Activated CD4-positive, alpha-beta T cell treated with anti-CD3 and anti-CD28 coated beads, Interleukin-2, Interleukin-6, amounts not matched to agents 100 ng/mL and 50 ng/mL, durations not matched to agents 16 hours and 8 hours (primary cell): Measurements from ENCODE around the gene RNF220.
A peak's percentile ranks its signal among the peaks of the same experiment; 100 is the strongest.
"Not testable (repeated sequence)": the region's sequence is repeated elsewhere in the genome, so short reads cannot be mapped to it uniquely, and the experiment has no call there.

ENCODE experiments used
- DNase-seq: peaks from one replicate; pipeline ENCODE4 v3.0.0-alpha.2; 2020

Gene RNF220

DNA sequence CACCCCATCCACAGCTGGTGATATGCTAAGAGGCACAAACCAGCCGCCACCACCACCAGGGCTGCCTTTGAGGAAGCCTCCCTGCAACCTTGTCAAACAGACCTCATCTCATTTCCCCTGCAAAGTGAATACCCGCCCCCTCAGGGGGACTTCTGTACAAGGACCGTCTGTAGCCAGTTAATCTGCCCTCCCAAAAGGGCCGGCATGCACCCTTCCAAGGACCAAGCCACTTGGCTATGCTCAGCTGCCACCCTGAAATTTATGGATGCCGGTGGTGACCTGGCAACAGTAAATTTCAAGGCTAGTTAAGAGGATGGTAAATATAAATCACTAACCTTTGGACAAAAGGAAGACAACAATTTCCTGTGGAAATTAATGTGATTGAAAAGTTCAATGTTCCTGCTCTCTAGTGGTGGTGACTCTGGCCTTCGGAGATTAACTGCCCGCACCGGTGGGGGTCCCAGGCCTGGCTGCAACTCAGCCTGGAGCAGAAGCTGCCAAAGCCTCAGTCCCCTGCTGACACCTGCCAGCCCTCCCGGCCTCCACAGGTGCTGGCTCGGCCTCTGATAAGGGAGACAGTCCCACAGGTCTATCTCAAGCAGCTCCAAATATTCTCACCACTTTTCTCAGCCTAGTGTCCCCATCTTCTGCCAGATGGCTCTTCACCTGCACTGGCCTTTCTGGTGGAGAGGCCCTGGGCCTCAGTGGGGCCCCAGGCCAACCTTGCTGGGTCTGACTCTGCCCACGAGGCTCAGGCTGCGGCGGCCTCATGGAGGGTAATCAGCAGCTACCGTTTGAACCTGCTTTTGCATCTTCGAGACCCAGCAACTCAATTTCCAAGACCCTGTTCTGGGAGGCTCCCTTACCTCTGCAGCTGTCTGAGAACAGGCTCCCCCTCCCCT, 257.0 kb downstream of the RNF220 start:
- DNase-seq = no peak

DNA sequence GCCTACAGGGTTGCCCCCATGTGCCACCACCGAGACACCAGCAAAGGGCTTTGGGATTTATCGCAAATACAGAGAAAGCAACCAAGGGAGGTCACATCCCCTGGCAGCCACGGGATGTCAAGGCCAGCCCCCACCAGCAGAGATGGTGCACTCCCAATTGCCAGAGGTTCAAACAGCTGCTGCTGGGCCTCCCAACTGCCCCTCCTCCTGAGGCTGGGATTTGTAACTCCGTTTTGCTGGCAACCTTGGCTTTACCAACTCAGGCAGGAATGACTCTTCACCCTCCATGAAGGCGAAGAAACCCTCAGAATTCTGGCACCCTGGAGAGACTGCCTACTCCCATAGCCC, 257.6 kb downstream of the RNF220 start:
- DNase-seq = no peak

DNA sequence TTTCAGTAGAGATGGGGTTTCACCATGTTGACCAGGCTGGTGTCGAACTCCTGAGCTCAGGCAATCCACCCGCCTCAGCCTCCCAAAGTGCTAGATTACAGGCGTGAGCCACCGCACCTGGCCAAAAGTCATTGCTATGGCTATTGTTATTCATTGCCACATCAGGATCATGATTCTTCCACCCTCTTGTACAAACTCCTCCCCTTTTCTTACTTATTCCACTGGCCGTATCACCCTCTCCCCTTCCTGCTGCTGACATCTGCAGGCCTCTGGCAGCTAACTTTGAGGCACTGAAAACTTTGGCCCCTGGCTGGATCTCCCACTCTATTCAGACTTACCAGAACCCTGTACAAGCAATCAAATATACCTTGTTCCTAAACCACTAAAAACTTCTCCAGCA, 258.4 kb downstream of the RNF220 start:
- no peak for DNase-seq

DNA sequence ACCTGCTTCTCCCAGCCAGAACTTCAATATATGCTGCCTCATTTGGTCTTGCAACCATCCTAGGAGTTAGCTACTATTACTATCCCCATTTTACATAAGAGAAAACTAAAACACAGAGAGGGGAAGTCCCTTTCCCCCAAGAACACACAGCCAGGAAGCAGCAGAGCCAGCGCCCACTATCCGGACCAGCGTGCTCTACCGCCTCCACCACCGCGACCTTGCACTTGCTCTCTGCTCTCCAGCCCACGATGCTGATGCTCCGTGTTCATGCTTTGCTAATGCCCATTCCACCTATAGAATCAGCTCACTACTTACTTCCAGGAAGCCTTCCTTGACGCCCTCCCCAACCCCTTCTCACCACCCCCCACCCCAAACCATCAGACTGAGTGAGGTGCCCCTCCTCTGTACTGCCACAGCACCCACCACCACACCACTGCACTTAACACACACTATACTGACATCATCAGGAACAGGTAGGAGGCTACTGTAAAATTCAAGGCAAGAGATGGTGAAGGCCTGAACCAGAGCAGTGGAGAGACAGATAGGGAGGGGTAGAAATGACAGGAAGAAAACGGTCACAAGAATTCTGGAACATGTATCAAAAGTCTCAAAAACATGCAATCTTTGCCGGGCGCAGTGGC, 259.8 kb downstream of the RNF220 start:
- DNase-seq = peak; percentile 12

DNA sequence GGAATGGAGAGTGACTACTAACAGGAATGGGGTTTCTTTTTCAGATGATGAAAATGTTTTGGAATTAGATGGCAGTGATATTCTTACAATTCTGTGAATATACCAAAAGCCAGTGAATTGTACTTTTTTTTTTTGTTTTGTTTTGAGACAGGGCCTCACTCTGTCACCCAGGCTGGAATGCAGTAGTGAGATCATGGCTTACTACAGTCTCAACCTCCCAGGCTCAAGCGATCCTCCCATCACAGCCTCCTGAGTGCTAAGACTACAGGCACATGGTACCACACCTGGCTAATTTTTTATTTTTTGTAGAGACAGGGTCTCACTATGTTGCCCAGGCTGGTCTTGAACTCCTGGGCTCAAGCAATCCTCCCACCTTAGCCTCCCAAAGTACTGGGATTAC, 261.7 kb downstream of the RNF220 start:
- DNase-seq = not testable (repeated sequence)

DNA sequence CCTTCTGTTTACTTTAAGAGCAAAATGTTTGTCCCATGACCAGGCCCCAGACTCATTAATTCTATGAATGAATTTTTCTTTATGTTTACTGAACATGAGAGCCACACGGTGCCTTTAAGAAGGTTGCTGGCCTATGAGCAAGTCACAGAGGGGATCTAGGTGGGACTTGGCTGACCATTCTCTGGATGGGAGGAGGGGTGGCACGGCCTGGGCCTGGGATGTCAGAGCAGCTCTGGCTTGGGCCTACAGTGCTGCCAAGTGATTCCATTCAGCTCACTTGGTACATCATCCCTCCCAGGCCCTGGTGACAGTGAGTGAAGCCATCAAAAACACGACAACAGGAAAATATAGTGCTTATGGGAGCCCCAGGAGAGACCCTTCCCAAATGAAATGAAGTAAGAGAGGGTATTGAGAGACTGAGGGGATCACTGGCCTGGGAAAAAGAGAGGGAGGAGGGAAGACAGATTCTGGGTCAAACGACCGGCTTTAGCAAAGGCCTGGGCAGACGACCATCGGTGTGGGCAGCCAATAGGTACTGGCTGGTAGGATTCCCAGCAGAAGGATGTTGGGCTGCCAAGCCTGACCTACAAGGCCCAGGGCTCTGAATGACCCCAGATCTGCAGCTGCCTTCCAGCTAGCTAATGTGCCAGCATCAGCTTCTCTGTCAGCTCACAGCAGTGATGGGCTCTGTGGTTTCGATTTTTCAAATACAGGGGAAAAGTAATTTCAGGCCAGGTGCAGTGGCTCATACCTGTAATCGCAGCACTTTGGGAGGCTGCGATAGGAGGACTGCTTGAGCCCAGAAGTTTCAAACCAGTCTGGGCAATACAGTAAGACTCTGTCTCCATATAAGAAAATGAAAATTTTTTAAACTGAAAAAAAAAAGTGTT, 265.9 kb downstream of the RNF220 start:
- DNase-seq = no peak

DNA sequence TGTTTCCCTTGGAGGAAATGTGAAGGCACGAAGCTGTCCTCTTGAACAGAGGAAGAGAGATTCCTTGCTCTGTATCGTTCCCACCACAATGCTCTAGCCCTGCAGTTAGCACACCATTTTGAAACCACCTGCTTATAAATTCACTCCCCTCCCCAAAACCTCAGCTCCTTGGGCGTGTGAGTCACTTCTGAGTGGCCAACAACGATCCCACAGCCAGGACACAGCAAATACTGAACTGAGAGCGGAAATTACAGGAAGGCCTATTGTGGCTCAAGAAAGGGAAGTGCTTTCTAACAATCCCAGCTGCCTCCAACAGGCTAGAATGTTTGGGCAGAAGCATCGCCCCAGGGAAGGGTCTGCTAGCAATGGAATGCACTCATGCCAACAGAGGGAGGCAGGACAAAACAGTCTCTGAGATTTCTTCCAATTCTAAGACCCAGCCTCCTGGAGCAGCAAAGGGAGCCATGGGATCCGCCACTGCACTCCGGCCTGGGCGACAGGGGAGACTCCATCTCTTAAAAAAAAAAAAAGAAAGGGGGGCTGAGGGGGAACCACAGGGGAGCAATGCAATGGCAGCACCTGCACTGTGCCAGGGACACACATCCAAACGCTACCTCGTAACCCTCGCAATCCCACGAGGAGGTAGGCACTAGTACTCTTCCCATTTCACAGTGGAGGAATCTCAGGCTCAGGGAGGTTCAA, 267.4 kb downstream of the RNF220 start:
- DNase-seq = peak; percentile 58

DNA sequence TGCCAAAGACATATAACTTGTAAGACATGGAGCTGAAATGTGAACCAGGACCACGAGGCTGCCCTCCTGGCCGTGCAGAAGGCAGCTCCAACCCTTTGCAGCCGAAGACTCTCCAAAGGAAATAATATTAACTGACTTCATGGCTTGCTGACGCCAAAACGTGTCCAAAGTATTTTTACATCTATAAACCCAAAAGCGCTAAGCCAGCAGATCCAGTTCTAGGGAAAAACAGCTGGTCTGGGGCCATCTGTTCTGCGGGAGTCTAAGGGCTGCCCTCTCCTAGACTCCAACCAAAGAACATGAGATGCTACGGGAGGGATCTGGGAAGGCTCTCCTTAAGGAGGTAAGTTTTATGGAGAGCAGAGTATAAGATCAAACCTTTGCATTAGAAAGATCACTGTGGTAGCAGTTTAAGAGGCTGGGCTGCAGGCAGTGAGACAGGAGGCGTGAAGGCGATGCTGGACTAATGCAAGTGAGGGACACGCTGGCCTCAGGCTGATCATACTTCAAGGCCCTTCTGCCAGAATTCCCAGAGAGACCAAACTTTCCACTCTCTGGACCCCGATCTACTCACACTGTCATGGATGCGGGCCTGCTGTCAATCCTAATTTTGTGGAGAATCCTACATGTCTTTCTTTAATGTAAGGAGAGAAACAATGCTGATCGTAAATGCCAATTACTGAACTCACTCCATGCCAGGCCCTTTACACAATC, 268.1 kb downstream of the RNF220 start:
- no peak for DNase-seq

DNA sequence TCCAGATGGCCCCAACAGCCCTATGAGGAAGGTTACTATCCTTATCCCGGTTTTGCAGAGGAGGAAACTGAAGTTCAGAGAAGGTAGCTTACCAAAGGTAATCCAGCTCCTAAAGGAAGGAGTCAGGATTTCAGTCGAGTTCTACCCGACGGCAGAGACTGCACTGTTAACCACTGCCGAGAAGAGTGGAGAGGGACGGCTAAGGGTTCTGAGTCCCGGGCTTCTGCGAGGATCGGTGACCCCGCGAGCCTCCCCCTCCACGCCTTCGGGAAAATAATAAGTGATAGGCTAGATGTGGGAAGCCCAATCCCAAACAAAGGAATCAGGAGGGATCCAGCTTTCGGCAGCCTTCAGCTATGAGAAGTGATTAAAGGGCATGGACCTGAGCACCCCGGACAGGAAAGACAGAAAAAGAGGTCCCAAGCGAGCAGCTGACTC, 268.6 kb downstream of the RNF220 start:
- DNase-seq = no peak

DNA sequence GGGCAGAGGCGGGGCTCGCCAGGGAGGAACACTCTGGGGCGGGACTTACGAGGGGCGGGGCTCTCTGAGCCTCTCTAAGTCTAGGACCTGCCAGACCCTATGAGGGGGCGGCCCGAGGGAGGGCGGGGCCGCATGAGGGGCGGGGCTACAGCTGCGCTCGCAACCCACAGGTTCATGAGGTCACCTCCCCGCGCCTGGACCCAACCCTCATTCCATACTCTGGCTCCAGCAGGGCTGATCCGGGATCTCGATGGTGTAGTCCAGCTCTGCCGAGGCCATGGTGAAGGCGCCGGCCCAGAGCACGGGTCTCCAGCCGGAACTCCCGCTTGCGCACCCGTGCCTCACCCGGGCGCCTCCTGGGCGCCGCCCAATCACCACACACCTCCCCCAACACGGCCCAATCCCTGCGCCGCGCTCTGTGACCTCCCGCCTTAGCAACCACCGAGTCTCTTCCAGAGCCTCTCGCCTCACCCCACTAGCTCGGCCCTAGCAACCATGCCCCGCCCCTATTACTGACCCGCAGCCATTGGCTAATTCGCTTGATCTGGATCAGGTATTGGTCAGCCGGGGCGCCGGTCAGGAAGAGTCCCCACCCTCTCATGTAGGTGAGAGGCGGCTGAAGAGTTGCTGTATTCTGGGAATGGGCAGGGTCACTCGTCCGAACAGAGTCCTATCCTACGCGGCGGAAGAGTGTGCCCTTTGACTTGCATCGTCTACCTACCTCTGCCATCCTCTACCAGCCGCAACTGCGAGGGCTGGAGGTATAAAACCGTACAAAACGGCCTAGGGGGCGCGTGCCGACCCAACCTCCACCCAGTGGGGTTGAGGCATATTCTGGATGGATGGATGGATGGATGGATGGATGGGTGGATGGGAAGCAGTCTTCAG, 269.3 kb downstream of the RNF220 start, which contains the start of the genes ARMH1 and TMEM53:
TSS of gene ARMH1 (plus strand) at position 602 of the 888 bp plus-strand sequence. CDS start 14,984 bp downstream, outside the sequence.
TSS of gene TMEM53 (minus strand) at position 369 of the 888 bp plus-strand sequence. CDS start at position 279, 90 bp downstream.
- peak; percentile 100 for DNase-seq

DNA sequence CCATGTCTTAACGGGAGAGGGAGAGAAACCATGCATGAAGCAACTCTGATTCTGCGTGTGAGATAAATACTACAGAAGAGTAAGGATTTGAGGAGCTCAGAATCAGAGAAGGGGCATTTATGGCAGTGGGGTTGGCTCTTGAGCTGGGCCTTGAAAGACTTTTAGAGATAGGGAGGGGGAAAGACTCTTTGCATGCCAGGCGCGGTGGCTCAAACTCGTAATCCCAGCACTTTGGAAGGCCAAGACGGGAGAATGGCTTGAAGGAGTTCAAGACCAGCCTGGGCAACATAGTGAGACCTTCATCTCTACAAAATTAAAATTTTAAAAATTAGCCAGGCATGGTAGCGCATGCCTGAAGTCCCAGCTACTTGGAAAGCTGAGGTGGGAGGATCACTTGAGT, 270.1 kb downstream of the RNF220 start:
- no peak for DNase-seq

DNA sequence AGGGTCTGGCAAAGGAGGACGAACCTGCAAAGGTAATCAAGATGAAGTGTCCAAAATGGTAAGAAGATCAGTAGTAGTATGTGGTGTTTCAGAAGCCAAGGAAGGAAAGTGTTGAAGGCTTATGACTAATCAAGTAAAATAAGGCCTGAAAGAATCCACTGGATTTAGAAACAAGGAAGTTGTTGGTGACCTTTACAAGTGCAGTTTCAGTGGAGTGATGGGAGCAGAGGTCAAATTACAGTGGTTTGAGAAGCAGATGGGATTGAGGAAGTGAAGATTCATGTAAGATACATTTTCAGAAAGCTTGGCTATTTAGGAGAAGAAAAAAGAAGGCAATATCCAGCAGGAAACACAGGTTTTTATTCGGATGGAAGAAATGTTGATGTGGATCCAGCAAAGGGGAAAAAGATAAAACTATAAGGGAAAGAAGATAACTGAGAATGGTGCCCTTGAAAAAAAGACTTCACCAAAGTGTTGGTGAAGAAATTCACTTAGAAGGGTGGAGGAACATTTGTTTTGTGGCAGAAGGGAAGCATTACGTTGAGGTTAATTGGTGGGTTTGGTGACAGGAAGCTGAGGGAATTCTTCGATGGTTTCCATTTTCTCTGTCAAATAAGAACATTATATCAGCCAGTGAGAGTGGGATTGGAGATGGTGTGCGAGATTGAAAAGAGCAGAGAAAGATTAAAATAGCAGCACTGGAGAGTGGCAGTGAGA, 271.6 kb downstream of the RNF220 start:
- no peak for DNase-seq

DNA sequence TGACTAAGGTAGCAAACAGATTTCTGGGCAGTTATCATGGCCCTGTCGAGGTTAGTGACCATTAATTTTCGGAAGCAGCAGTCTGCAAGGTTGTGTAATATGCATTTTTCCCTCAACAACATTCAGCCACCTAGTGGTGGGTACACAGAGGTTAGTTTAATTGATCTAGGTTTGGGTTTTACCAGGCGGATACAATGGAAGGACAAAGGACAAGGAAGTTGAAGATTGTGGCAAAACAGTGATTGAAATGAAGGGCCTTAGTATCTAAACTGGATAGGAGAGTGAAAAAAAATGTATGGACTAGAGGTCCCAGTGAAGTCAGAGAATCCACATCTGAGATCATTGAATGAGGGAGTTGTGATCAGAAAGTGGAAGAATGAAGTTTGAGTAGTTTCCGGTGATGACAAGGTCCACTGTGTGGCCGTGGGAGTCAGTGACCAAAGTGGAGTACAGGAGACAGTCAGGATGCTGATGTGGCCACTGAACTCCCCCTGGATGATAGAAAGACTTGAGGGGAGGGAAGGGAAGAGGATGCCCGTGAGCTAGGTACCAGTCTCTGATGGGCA, 272.2 kb downstream of the RNF220 start:
- DNase-seq = peak; percentile 27

DNA sequence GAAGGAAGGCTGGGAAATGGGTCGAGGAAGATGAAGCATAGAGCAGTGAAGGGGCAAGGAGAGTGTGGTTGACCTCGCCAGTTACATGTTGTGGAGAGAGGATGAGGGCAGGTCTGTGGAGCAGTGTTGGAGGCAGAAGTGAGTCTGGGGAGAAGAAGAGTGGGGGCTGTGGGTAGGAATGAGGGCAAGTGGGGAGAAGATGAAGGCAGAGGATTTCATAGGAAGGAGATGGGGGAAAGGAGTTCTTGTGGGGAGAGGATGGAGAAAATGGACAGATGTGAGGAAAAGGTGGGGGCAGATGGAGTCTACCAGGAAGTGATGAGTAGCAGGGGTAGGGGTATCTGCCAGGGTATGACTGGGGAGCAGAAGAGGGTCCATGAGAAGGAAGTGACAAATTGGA, 273.1 kb downstream of the RNF220 start:
- no peak for DNase-seq

DNA sequence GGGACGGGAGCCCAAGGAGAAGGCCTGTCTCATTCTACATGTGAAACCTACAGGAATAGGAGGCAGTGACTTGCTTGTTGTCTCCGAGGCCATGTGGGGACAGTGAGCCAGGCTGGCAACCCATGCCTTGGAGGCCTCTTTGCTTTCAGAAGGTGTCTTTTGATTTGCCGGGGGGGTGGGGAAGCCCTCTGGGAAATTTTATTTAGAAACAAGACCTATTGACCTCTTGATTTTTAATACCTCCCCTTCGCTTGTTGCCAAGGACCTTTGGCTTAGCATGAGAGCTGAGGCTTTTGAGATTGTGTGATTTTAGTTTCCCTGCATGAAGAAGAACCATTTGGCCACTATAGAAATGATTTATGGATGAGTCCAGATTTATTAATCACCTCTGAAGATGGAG, 273.6 kb downstream of the RNF220 start:
- DNase-seq = no peak

DNA sequence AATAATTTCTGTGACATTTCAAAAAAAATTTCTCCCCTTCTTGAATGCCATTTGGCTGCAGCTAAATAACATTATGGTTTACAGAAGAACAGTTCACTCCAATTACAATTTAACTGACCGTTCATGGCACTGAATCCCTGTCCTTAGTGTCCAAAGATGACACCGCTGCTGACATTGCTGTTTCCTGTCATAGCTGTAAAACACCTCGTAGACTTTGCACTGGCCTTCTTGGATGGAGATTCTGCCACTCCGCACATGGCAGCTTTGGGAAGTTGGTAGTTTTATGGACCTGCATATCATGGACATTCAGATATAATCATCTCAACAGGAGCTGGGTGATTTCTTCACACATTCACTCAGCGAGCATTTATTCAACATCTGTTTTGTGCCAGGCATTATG, 274.4 kb downstream of the RNF220 start:
- no peak for DNase-seq

DNA sequence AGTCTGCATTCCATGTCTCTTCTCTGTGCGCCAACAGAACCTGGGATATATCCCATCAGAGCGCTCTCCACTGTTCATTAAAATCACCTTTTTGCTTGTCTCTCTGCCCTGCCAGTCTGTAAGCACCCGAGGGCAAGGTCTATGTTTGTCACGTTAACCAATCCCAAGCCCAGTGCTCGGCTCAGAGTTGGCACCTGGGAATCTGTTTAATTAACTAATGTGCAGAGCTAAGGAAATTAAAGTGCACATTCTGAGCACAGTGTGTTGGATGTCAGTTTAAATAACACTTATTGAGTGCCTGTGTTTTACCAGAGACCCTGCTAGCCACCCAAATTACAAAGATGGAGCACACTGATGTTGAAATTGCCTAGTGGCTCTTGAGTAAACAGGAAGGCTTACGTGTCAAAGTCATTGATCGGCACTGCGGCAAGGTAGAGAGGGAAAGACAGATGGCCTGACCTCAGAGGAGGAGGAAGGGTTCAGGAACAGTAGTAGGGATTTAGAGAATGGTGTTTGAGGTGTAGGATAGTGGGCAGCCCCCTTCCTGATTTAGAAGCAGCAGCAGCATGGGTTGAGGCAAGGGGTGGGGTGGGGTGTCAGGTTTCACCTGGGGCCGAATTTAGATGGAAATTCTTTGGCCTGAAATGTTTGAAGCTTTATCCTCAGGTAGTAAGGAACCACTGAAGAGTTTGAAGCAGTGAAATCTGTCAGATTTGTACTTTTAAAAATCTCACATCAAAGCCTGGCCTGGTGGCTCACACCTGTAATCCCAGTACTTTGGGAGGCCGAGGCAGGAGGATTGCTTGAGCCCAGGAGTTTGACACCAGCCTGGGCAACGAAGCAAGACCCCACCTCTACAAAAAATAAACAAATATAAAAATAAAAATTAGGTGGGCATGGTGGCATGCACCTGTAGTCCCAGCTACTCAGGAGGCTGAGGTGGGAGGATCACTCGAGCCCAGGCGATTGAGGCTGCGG, 277.1 kb downstream of the RNF220 start:
- DNase-seq = no peak

DNA sequence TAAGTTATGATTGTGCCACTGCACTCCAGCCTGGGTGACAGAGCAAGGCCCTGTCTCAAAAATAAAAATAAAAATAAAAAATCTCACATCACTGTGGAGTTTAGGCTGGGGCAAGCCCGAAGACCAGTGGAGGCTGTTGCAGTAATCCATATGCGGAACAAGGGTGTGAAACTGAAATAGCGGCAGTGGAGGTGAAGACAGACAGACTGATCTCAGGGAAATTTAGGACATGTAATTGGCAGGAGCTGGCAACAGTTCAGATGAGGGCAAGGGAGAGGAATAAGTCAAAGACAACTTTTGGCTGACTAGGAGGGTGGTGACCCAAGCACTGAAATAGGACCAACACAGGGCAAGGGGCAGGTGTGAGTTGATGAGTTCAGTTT, 277.8 kb downstream of the RNF220 start:
- no peak for DNase-seq
